MM.1S (cell line): ENCODE data around the gene PTPRN2.

Experiments
- DNase-seq: peaks from one replicate; pipeline ENCODE4 v3.0.0-alpha.2; 2015
- H2AFZ ChIP-seq: fragments of 300-600 bp; sonication (generic); 2 replicates; pipeline ENCODE4 v1.6.0; 2016; ENCODE audit warnings: antibody characterized with exemption, low read length
- H3F3A ChIP-seq: fragments of 300-600 bp; sonication (generic); 2 replicates; pipeline ENCODE4 v1.6.1; 2016; ENCODE audit warnings: mild to moderate bottlenecking, antibody characterized with exemption, low read length, moderate library complexity, mixed read lengths; ENCODE audit not compliant: insufficient read depth
- H3K27ac ChIP-seq: fragments of 300-600 bp; sonication (generic); 2 replicates; pipeline ENCODE4 v1.5.1; 2016; ENCODE audit warnings: mild to moderate bottlenecking, low read length
- H3K27me3 ChIP-seq: fragments of 300-600 bp; sonication (generic); replicated peaks from 2 replicates; pipeline ENCODE4 v1.6.0; 2016; ENCODE audit warnings: low read length; ENCODE audit not compliant: insufficient read depth
- H3K36me3 ChIP-seq: fragments of 300-600 bp; sonication (generic); replicated peaks from 2 replicates; pipeline ENCODE4 v1.6.1; 2016; ENCODE audit warnings: mild to moderate bottlenecking, low read length, mixed read lengths; ENCODE audit not compliant: insufficient read depth
- H3K4me1 ChIP-seq: fragments of 300-600 bp; sonication (generic); 2 replicates; pipeline ENCODE4 v1.6.1; 2016; ENCODE audit warnings: low read length, mixed read lengths
- H3K4me2 ChIP-seq: fragments of 300-600 bp; sonication (generic); 2 replicates; pipeline ENCODE4 v1.6.0; 2016; ENCODE audit warnings: low read depth, low read length
- H3K4me3 ChIP-seq: fragments of 300-600 bp; sonication (generic); 2 replicates; pipeline ENCODE4 v1.5.1; 2016; ENCODE audit warnings: low read length, mixed read lengths
- H3K79me2 ChIP-seq: fragments of 300-600 bp; sonication (generic); 2 replicates; pipeline ENCODE4 v1.6.1; 2016; ENCODE audit warnings: mixed run types, low read length, mixed read lengths
- H3K9ac ChIP-seq: fragments of 300-600 bp; sonication (generic); 2 replicates; pipeline ENCODE4 v1.6.1; 2016; ENCODE audit warnings: low read length, mixed read lengths
- H3K9me2 ChIP-seq: fragments of 300-600 bp; sonication (generic); replicated peaks from 2 replicates; pipeline ENCODE4 v1.6.1; 2016; ENCODE audit warnings: mild to moderate bottlenecking, low read length, mixed read lengths; ENCODE audit not compliant: insufficient read depth
- H3K9me3 ChIP-seq: fragments of 300-600 bp; sonication (generic); replicated peaks from 2 replicates; pipeline ENCODE4 v1.6.1; 2016; ENCODE audit warnings: mild to moderate bottlenecking, low read length, mixed read lengths; ENCODE audit not compliant: insufficient read depth
- H4K20me1 ChIP-seq: fragments of 300-600 bp; sonication (generic); 2 replicates; pipeline ENCODE4 v1.6.1; 2016; ENCODE audit warnings: mild to moderate bottlenecking, low read length, moderate library complexity, mixed read lengths; ENCODE audit not compliant: insufficient read depth
- CTCF ChIP-seq: fragments of 300-600 bp; sonication (generic); IDR thresholded peaks from 2 replicates; pipeline ENCODE4 v1.5.1; 2016; ENCODE audit warnings: antibody characterized with exemption, low read length, mixed read lengths
- EZH2 ChIP-seq: fragments of 300-600 bp; sonication (generic); optimal IDR thresholded peaks from 2 replicates; pipeline ENCODE3; 2017; ENCODE audit warnings: low read depth, mild to moderate bottlenecking, antibody characterized with exemption, low read length, mixed read lengths
- EZH2phosphoT487 ChIP-seq: fragments of 300-600 bp; sonication (generic); IDR thresholded peaks from 2 replicates; pipeline ENCODE4 v1.6.1; 2018; ENCODE audit warnings: antibody characterized with exemption, low read length

The PTPRN2 gene

GRCh38 chr7:157707983-157708918 is 879.4 kb downstream of the PTPRN2 start:
- Histone ChIP-seq H3K4me2 (no peak overlapping the region), H3K9me2 (no peaks in the 10 kb centered on the region), H2AFZ (no peak overlapping the region), H3K36me3 (no peaks in the 10 kb centered on the region), H3K4me3 (no peak overlapping the region), H3K79me2 (no peaks in the 10 kb centered on the region), H3K4me1 (no peaks in the 10 kb centered on the region), H3K9ac (no peak overlapping the region), H3F3A (no peaks in the 10 kb centered on the region), H3K27me3 (peaks cover 79% of the 10 kb centered on the region), H4K20me1 (no peaks in the 10 kb centered on the region), H3K27ac (no peak overlapping the region), H3K9me3 (no peaks in the 10 kb centered on the region)
- DNase-seq: no peak
- TF ChIP-seq EZH2phosphoT487 (no peak), CTCF (no peak), EZH2 (no peak)

GRCh38 chr7:157704365-157704764 is 883.3 kb downstream of the PTPRN2 start:
- TF ChIP-seq EZH2 (no peak), CTCF (no peak), EZH2phosphoT487 (no peak)
- Histone ChIP-seq H3K4me1 (no peaks in the 10 kb centered on the region), H3K9ac (no peak overlapping the region), H2AFZ (no peak overlapping the region), H3K9me3 (no peaks in the 10 kb centered on the region), H3K27me3 (peaks cover 99% of the 10 kb centered on the region), H3K9me2 (no peaks in the 10 kb centered on the region), H3K36me3 (no peaks in the 10 kb centered on the region), H3K79me2 (no peaks in the 10 kb centered on the region), H3F3A (no peaks in the 10 kb centered on the region), H4K20me1 (no peaks in the 10 kb centered on the region), H3K27ac (no peak overlapping the region), H3K4me2 (no peak overlapping the region), H3K4me3 (no peak overlapping the region)
- no peak for DNase-seq

GRCh38 chr7:157703534-157704195 is 884.0 kb downstream of the PTPRN2 start:
- no peaks in the 10 kb centered on the region for H4K20me1 ChIP-seq
- no peak for TF ChIP-seq EZH2
- TF ChIP-seq CTCF: no peak
- no peak for TF ChIP-seq EZH2phosphoT487

More at GRCh38 chr7:157703534-157704195, 884.0 kb downstream of the PTPRN2 start:
- DNase-seq: no peak
- Histone ChIP-seq H3K4me3 (no peak overlapping the region), H3K27ac (no peak overlapping the region), H3K4me1 (no peaks in the 10 kb centered on the region), H3K4me2 (no peak overlapping the region), H3K36me3 (no peaks in the 10 kb centered on the region), H3K9me2 (no peaks in the 10 kb centered on the region), H3K9ac (no peak overlapping the region), H3K27me3 (peaks cover 99% of the 10 kb centered on the region), H3K9me3 (no peaks in the 10 kb centered on the region), H3F3A (no peaks in the 10 kb centered on the region), H3K79me2 (no peaks in the 10 kb centered on the region), H2AFZ (no peak overlapping the region)
